Stimulated activated CD4-positive, alpha-beta T cell treated with anti-CD3 and anti-CD28 coated beads, Interleukin-4, amount 100 ng/mL, for 48 hours (primary cell): ENCODE measurements around the gene KCNC2.

Experiments used
- DNase-seq, 2 donors: peaks; one replicate each; pipeline ENCODE4 v3.0.0-alpha.2; 2020; ENCODE audit warnings: low read depth in 2 of 2

KCNC2 gene

GRCh38 chr12:75058228-75058627 lies 151.4 kb downstream of the KCNC2 start:
- DNase-seq: no peak

GRCh38 chr12:75048767-75049166 lies 160.9 kb downstream of the KCNC2 start:
- DNase-seq: no peak

GRCh38 chr12:75047885-75048525 lies 161.6 kb downstream of the KCNC2 start:
- no peak for DNase-seq

- DNase-seq: no peak
Measured at GRCh38 chr12:75042125-75042524, 167.5 kb downstream of the KCNC2 start.

GRCh38 chr12:75041472-75041871 lies 168.2 kb downstream of the KCNC2 start:
- no peak for DNase-seq

- no peak for DNase-seq
Measured at GRCh38 chr12:75020068-75020557, 189.5 kb downstream of the KCNC2 start.

GRCh38 chr12:75011120-75011519 lies 198.5 kb downstream of the KCNC2 start:
- DNase-seq: peak in 1 of 2 donors; percentile 3

- DNase-seq: no peak
Measured at GRCh38 chr12:75007133-75007532, 202.5 kb downstream of the KCNC2 start.

- no peak for DNase-seq
Measured at GRCh38 chr12:75000120-75000519, 209.5 kb downstream of the KCNC2 start.

GRCh38 chr12:74999474-74999873 lies 210.2 kb downstream of the KCNC2 start:
- DNase-seq: no peak
